Right ventricle myocardium superior (tissue), 1 donor: ENCODE data around the gene CACNA2D4. TPM values are rescaled to one million over a fixed set of nuclear protein-coding genes. Genes with fewer than 3 reads are reported as not detected.

Source experiments
- ATAC-seq: fragments of 200-7000 bp; cut with Tn5 transposase; one replicate; pipeline ENCODE4 v1.9.1; 2020; ENCODE audit warnings: mild to moderate bottlenecking; ENCODE audit not compliant: poor library complexity
- DNase-seq: peaks from one replicate; pipeline ENCODE4 v3.0.0-alpha.2; 2020
- intact Hi-C: fragments of 100-400 bp; cut with DNase I; formaldehyde crosslinking; loops from one replicate; pipeline ENCODE4 v1.11.2; 2022
- total RNA-seq: library from RNA; stranded (reverse); fragmentation: NEBNext Ultra II Directional; extraction: Animal tissue kit (Norgen Biotek cat#: 25700); gene quantifications from one replicate; pipeline ENCODE4 v1.2.1, GENCODE V29; 2021
- donor health status: DM: no; HTN: yes; CAD: no; lungs with severe emphysema.

CACNA2D4 gene
- total RNA-seq, 1 donor from 2014 or later = 1.0 TPM

GRCh38 chr12:1935242-1935641 is 16.8 kb upstream of the CACNA2D4 start:
- intact Hi-C loops = loop anchor here (5.0 kb wide), 1 partner anchor 283 kb away; no protein-coding TSS in a partner anchor
- no peak for DNase-seq
- ATAC-seq = no peak

GRCh38 chr12:1934831-1935230 is 16.4 kb upstream of the CACNA2D4 start:
- DNase-seq = no peak
- intact Hi-C loops = loop anchor here (5.0 kb wide), 1 partner anchor 283 kb away; no protein-coding TSS in a partner anchor
- no peak for ATAC-seq

- DNase-seq = no peak
- intact Hi-C loops = no loop called here
- no peak for ATAC-seq
These were observed 15.6 kb upstream of the CACNA2D4 start for GRCh38 chr12:1934068-1934467.

GRCh38 chr12:1933342-1934051 is 15.0 kb upstream of the CACNA2D4 start:
- DNase-seq = no peak
- no peak for ATAC-seq
- intact Hi-C loops = no loop called here

- DNase-seq (peak; percentile 84), ATAC-seq (peak; percentile 76)
- intact Hi-C loops = no loop called here
These were observed 13.9 kb upstream of the CACNA2D4 start for GRCh38 chr12:1932264-1932777.

- DNase-seq = no peak
- ATAC-seq = no peak
- intact Hi-C loops = no loop called here
These were observed 13.2 kb upstream of the CACNA2D4 start for GRCh38 chr12:1931642-1932041.

- DNase-seq (no peak), ATAC-seq (no peak)
- intact Hi-C loops = no loop called here
These were observed 12.5 kb upstream of the CACNA2D4 start for GRCh38 chr12:1930803-1931597.

GRCh38 chr12:1929985-1930802 is 11.7 kb upstream of the CACNA2D4 start:
- DNase-seq = no peak
- intact Hi-C loops = no loop called here
- ATAC-seq = no peak

GRCh38 chr12:1929241-1929984 is 11.0 kb upstream of the CACNA2D4 start:
- no peak for ATAC-seq
- no peak for DNase-seq
- intact Hi-C loops = no loop called here

- intact Hi-C loops = no loop called here
- DNase-seq = peak; percentile 41
- ATAC-seq = no peak
These were observed 10.1 kb upstream of the CACNA2D4 start for GRCh38 chr12:1928439-1929121.

- peak; percentile 80 for ATAC-seq
- intact Hi-C loops = no loop called here
- peak; percentile 86 for DNase-seq
These were observed 9.4 kb upstream of the CACNA2D4 start for GRCh38 chr12:1927751-1928351.

- no peak for ATAC-seq
- peak; percentile 16 for DNase-seq
- intact Hi-C loops = no loop called here
These were observed 8.7 kb upstream of the CACNA2D4 start for GRCh38 chr12:1927051-1927680.

- ATAC-seq (peak; percentile 52), DNase-seq (peak; percentile 41)
- intact Hi-C loops = no loop called here
These were observed 7.8 kb upstream of the CACNA2D4 start for GRCh38 chr12:1926251-1926657.

GRCh38 chr12:1925684-1926006 is 7.2 kb upstream of the CACNA2D4 start:
- intact Hi-C loops = no loop called here
- DNase-seq = peak; percentile 19
- ATAC-seq = no peak

GRCh38 chr12:1924996-1925683 is 6.7 kb upstream of the CACNA2D4 start:
- no peak for ATAC-seq

GRCh38 chr12:1922985-1923384 is 4.5 kb upstream of the CACNA2D4 start:
- ATAC-seq = no peak
- DNase-seq = no peak
- intact Hi-C loops = no loop called here

More at GRCh38 chr12:1924996-1925683, 6.7 kb upstream of the CACNA2D4 start:
- intact Hi-C loops = no loop called here
- peak; percentile 10 for DNase-seq
